Loucy (cell line): ENCODE data around the gene LPIN2.
A peak's percentile ranks its signal among the peaks of the same experiment; 100 is the strongest.

Experiments
- EZH2phosphoT487 ChIP-seq: fragments of 200-600 bp; IDR thresholded peaks from 2 replicates; pipeline ENCODE4 v1.6.1; 2018; ENCODE audit warnings: antibody characterized with exemption, mild to moderate bottlenecking, moderate library complexity, borderline replicate concordance
- TF ChIP-seq, protein P1 (sequence below): fragments of 200-600 bp; sonication (generic); conservative IDR thresholded peaks from 2 replicates; pipeline ENCODE4 v1.5.1; 2014; ENCODE audit warnings: mild to moderate bottlenecking, antibody characterized with exemption, low read length

DNA sequence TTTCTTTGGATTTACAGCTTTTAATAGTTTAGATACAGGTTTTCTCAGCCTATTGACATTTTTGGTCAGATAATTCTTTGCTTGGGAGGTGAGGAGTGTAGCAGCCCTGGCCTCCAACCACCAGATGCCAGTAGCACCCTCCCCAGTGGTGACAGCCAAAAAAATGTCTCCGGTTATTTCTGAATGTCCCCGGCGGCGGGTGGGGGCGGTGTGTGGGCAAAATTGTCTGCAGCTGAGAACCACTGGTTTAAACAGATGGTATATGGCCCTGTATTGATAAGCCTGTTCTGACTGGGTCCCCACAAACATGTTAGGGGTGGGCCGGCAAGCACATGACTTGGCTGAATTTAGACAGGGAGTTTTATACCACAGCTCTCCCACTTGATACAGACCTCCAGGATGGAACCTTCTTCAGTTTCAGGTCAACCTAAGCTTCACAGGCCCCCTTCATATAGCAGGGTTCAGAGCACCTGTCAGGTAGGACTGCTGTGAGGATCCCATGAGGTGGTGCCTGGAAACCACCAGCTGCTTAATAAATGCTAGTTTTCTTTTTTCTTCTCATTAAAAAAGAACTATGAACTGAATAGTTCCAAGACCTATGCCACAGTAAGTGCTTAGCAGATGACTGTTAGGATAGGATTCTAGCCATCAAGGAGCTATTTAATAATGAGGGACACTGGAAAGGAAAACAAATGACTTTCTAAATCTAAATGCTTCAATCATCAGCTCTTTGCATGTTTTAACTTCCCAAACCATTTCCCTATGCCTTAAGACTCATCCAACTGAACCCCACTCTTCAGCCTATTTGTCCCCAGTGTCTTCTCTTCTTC lies 18.1 kb downstream of the LPIN2 start:
- TF ChIP-seq, protein P1, sequence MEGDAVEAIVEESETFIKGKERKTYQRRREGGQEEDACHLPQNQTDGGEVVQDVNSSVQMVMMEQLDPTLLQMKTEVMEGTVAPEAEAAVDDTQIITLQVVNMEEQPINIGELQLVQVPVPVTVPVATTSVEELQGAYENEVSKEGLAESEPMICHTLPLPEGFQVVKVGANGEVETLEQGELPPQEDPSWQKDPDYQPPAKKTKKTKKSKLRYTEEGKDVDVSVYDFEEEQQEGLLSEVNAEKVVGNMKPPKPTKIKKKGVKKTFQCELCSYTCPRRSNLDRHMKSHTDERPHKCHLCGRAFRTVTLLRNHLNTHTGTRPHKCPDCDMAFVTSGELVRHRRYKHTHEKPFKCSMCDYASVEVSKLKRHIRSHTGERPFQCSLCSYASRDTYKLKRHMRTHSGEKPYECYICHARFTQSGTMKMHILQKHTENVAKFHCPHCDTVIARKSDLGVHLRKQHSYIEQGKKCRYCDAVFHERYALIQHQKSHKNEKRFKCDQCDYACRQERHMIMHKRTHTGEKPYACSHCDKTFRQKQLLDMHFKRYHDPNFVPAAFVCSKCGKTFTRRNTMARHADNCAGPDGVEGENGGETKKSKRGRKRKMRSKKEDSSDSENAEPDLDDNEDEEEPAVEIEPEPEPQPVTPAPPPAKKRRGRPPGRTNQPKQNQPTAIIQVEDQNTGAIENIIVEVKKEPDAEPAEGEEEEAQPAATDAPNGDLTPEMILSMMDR, result peak; percentile 82
- no peak for TF ChIP-seq EZH2phosphoT487
